DMS 273 treated with DMSO at 0.1 percent for 48 hours (cell line): ENCODE results near the gene LRCH4.

Experiments
- DNase-seq: peaks from one replicate; lab custom pipeline; 2025; lab: John Stamatoyannopoulos, UW

The LRCH4 gene, protein sequence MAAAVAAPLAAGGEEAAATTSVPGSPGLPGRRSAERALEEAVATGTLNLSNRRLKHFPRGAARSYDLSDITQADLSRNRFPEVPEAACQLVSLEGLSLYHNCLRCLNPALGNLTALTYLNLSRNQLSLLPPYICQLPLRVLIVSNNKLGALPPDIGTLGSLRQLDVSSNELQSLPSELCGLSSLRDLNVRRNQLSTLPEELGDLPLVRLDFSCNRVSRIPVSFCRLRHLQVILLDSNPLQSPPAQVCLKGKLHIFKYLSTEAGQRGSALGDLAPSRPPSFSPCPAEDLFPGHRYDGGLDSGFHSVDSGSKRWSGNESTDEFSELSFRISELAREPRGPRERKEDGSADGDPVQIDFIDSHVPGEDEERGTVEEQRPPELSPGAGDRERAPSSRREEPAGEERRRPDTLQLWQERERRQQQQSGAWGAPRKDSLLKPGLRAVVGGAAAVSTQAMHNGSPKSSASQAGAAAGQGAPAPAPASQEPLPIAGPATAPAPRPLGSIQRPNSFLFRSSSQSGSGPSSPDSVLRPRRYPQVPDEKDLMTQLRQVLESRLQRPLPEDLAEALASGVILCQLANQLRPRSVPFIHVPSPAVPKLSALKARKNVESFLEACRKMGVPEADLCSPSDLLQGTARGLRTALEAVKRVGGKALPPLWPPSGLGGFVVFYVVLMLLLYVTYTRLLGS

DNA sequence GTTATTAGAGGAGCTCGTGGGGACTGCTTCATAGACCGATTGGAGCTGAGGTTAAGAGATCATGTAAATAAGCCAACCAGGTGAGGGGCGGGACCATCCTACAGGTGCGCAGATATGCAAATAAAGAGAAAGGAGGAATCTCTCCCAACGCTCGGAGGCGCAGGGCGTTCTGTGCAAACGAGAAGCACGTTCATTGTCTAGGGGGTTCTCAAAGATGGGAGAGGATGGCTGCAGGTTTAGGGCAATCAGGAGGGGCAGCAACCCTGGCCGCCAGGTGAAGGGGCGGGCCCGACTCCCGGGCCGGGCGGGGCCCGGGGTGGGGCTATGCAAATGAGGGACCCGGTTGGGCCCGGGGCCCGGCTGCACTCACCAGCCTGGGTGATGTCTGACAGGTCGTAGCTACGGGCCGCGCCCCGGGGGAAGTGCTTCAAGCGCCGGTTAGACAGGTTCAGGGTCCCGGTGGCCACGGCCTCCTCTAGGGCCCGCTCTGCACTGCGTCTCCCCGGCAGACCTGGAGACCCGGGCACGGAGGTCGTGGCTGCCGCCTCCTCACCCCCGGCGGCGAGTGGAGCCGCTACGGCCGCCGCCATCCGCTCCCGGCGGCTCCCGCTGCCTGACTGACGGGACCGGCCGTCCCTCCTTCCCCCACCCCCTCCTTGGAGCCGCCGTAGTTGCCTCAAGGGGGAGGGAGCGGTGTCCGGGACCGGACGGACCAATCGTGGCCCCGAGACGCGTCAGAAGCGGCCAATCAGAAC lies at the start of gene LRCH4:
Gene LRCH4, minus strand, starts transcription at position 619 of the 755 bp plus-strand sequence. Its CDS starts 29 bp downstream, at position 590.
- no peak for DNase-seq

DNA sequence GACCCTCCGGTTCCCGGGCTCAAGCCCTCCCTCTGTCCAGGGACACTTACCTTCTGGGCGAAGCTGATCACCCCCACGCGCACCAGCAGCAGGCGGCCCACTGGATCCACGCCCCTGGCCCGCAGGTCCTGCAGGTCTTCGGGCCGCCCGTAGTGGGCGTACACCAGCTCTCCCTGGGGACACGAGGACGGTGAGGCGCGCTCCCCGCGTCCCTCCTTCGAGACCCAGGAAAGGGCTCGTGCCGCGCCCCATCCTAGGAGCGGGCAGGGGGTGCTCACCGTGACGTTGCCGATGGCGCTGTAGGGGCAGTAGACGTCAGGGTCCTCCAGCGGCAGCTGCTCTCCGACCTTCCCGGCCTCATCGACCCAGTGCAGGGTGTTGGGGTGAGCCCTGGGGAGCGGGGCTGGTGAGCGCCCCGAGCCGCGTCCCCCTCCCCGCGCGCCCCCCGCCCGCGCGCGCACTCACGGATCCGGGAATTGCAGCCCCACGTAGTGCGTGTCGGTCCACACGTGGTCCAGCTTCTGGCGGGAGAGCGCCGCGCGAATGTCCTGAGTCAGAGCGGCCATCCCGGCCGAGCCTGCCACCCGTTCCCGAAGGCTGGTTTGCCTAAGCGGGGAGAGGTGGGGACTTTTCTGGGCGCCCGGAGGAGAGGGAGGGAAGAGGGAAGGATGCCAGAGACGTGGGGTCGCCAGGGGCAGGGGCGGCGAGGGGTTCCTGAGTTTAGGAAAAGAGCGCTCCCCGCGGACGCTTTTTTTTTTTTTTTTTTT lies 47.2 kb upstream of the LRCH4 start:
- no peak for DNase-seq

DNA sequence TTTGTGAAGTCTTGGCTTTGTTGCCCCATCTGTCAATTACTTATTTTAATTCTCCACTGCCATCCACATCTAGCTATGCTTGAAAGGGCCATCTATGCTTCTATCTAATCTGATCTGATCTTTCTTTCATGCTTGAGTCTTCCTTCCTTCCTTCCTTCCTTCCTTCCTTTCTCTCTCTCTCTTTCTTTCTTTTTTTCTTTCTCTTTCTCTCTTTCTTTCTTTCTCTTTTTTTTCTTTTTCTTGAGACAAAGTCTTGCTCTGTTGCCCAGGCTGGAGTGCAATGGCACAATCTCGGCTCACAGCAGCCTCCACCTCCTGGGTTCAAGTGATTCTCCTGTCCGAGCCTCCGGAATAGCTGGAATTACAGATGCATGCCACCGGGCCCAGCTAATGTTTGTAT lies 44.1 kb upstream of the LRCH4 start:
- DNase-seq, result no peak

DNA sequence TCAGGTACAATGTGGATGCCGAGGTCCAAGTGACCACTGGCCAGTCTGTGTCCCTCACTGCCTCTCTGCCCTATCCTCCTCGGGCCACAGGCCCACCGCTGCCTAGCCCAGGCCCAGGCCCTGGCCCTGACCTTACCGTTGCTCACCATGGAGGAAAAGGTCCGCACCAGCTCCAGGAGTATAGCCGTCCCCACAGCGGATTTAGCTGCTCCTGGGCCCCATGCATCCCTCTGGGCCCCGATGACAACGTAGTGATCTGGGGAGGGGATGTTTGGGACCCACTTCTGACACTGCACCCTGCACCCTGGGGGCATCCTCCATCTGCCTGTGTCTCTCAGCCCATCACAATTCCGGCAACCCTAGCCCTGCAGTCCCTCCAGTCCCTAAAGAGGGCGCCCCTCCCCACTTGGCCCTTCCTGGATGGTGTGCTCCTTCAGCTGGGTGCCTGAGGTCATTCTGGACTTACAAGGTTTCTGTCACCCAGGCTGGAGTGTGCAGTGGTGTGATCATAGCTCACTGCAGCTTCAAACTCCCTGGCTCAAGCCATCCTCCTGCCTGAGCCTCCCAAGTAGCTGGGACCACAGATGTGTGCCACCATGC lies 43.3 kb upstream of the LRCH4 start:
- peak; percentile 12 for DNase-seq

DNA sequence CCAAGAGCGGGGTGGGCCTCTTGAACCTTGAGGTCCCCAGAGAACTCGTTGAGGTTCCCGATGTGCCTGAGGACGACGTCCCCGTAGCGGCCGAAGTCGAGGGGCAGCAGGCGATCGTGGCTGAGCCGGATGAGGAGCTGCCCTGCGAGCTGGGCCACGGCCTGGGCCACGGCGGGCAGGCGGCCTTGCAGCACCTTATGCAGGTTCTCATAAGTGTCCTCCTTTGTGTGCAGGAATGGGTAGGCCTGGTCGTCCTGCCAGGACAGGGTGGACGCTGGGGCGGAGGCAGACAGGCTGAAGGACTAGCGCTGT lies 41.3 kb upstream of the LRCH4 start:
- DNase-seq, result no peak

DNA sequence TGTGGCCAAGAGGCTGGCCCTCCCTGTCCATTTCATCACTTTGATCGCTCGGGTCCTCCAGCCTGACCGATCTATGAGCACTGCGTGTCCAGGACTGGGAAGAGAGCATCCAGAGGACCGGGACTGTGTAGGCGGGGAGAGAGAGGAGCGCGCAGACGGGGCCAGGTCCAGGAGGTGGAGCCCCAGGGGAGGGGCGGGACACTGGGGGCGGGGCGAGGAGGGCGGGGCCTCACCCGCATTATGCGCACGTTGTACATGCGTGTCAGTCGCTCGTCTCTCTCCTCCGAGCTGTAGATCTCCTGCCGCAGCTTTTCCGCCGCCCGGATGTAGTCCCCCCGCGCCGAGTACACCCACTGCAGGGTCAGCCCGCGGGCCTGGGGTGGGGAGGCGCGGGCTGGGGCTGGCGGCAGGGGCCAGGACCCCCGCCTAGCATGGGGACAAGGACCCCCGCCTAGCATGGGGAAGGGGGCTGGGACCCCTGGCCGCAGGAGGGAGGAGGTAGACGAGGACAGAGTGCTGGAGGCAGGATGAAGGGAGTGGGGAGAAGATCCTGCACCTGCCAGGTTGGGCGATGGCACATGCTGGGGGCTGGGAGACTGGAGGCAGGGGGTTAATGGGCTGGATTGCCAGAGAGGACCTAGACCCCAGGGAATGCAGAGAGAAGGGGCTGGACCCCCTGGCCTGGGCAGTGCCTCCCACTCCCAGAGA lies 40.8 kb upstream of the LRCH4 start:
- DNase-seq, result no peak

DNA sequence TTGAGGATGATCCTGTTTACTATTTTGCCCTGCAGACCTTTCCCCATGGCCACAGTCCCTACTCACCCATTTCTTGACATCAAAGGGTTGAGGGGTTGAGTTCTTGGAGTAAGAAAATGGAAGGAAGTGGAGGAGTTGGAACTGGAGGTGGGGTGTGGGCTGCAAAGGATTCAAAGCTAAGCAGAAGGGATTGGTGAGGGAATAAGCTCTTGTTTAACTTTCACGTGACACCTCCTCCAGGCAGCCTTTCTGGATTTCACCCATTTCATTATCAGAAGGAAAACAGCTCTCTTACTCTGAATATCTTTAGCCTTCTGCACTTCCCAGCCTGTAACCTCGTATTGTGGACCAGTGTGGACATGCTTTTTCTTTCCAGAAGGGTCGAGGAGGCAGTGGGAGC lies 40.1 kb upstream of the LRCH4 start:
- DNase-seq, result no peak

DNA sequence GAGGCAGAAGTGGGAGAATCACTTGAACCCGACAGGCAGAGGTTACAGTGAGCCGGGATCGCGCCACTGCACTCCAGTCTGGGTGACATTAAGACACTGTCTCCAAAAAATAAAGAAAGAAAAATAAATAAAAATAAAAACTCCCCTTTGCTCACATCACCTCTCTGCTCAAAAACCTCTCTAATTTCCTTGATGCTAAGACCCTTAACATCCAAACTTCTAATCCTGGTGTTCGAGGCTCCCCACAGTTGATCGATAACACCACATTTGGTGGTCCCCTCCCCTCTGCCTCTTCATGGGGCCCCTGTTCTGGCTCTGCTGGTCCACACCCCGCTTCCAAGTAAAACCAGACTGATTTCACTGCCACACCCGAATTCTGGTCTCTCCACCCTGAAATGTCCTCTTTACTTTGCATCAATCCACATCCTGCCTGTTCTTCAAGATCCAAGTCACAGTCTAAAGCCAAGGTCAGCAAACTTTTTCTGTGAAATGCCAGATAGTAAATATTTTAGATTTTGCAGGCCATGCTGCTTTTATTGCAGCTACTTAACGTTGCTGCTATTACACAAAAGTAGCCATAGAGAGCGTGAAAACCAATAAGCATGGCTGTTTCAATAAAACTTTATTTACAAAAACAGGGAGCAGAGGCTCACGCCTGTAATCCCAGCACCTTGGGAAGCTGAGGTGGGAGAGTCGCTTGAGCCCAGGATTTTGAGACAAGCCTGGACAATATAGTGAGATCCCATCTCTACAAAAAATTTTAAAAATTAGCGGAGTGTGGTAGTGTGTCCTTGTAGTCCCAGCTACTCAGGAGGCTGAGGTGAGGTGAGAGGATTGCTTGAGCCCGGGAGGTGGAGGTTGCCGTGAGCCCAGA lies 38.3 kb upstream of the LRCH4 start:
- DNase-seq, result no peak

DNA sequence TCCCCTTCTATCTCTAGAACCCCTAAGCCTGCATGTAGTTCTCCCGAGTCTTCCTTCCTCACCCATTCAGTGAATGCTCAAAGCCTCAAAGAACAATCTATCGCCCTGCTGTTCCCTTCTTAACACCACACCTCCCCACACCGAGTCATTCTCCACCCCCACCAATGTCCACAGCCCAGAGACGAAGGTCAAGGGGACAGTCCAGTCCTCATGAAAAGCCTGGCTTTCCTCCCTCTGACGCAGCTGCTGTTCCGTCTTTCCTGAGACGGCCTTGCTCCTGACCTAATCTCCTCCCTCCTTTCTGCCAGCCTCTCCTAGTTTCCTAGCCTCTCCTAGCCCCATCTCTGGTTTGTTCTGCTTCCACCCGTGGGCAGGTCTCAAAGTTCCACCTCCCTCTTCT lies 35.6 kb upstream of the LRCH4 start:
- no peak for DNase-seq

DNA sequence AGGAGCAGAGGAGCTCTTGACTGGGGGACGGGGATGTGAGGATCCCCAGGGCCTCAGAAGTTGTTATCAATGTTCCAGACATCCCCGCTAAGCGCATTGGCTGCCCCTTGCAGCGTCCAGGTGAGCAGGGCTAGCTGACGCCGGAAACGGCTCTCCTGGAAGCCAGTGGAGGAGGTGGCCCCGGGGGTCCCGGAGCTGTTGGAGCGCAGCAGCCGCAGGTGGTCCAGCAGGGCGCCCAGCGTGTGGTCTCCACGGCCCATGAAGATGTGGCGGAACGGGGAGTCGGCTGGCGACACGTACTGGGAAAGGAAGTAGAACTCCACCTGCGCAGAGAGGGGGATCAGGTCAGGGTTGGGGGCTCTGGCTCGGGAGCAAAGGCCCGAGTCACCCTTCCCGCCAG lies 34.9 kb upstream of the LRCH4 start:
- DNase-seq, result no peak

DNA sequence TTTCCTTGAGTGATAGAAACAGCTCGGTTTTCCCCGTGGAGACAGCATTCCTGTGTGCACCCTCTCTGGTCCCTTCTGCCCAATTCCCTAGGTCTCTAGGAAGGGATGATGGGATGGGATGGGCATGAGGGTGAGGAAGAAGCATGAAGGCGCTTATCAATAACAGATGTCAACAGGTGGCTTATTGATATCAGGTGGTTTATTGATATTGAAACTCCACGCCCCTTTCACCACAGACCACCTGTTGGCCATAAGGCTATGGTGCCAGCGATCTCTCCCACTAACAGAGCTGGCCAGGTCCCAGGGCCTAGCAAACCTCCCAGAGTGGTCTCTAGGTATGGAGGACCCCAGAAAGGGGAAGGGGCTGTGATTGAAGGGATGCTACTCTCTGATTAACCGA lies 34.3 kb upstream of the LRCH4 start:
- DNase-seq, result no peak

DNA sequence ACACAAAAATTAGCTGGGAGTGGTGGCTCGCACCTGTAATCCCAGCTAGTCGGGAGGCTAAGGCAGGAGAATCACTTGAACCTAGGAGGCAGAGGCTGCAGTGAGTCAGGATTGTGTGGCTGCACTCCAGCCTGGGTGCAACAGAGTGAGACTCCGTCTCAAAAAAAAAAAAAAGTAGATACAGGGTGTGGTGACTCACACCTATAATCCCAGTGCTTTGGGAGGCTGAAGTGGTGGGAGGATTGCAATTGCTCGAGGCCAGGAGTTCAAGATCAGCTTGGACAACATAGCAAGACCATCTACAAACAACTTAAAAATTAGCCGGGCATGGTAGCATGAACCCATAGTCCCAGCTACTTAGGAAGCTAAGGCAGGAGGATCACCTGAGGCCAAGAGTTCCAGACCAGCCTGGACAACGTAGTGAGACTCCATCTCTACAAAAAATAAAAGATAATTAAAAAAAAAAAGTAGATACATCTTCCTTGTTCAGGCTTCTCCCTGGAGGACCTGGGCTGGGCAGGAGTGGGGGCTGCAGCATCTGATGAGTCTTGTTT lies 28.5 kb upstream of the LRCH4 start:
- DNase-seq, result no peak

DNA sequence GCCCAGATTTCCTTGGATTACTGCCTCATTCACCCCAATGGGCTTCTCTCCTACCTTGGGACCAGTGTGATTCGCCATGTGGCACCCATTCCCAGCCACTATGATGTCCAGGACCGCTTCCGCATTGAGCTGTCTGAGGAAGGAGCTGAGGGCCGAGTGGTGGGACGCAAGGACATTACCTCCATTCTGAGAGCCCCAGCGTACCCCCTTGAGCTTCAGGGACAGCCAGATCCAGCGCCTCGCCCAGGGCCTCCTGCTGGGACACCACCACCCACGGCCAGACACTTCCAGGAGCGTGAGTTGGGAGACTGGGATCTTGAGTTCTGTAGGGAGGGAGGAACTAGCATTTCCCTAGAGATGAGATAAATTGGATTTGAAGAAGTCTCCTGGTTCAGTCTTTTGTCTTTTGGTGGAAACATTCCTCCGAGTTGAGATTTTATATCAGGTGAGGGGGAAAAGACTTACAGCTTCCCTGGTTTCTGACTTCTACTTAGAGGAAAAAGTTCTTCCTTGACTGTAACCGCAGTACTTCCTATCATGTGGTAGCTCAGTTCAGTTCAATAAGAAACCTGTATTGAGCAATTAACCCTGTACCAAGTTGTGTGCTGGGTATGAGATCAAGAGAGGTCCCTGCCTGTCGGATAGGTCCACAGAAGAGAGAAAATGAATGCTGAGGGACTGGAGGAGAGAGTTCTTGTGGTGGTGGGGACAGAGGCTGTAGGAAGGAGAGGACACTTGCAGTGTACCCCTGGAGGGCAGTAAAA lies 27.7 kb upstream of the LRCH4 start:
- no peak for DNase-seq

DNA sequence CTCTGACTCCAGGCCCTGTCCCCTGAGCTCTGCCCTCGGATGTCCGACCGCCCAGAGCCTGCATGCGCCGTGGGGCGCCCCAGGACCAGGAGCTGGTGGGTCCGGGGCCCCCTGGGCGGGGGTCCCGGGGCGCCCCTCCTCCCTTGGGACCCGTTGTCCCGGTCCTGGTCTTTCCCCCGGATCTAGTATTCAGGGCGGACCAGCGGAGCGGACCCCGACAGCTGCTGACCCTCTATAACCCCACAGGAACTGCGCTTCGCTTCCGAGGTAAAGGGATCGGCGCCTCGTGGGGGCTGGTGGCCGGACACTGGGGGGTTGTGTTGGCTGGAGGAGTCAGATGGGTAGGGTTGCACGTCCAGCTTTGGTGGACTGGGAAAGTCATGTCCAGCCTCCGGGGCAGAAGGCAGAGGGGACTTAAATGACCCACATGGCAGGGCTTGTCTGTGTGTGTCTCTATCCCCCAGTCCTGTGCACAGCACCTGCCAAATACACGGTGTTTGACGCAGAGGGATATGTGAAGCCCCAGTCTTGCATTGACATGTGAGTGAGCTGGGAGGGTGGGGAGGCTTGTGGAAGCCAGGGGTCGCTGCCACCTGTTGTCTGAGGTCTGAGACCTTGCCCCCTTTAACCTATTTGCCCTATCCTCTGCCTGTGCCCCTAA lies 26.9 kb upstream of the LRCH4 start:
- no peak for DNase-seq

DNA sequence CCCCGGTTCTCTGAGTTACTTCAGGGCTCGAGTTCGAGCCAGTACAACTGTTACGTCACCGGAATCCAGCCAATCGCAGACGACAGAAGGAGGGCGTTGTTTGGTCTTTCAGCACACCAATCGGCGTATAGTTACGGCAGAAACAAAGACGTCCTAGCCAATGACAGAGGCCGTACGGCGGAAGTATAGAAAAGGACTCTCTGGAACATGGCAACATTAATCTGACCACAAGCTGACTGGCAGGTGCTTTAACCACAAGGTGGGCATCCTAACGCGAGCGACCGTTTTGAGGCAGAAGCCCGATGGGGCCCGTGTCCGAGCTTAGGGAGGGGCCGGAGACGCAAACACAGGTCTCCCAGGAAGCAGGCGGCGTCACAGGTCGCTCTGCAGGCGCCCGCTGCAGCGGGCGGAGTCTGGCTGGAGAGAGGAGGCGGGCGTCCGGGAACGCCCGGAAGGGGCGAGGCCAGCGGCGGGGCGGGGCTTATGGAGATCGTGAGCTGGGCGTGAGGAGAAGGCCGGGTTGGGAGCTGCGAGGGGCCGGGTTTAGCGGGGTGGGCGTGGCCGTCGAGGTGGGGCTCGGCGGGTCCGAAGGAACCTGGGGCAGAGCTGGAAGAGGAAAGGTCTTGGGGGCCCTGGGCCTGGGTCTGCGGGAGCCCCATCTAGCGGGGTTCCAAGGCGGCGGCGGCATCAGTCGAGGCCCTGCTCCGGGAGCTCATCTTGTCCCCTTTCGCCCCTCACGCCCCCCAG lies 26.2 kb upstream of the LRCH4 start, which contains the start of gene MOSPD3:
Gene MOSPD3, plus strand, starts transcription at position 558 of the 747 bp plus-strand sequence. CDS start 252 bp downstream, outside the sequence.
- DNase-seq, result peak; percentile 99

DNA sequence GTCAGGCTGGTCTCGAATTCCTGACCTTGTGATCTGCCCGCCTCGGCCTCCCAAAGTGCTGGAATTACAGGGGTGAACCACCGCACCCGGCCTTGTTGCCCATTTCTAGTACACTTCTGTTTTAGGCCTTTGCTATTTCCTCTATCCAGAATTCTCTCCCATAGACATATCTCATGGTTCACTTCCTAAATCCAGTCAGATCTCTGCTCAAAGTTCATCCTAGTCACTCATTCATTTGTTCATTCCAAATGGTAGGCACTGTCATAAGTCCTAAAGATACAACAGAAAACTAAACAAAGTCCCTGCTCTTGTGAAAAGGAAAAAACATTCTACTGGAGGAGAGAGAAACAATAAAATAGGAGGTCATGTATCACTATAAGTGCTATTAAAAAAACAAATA lies 24.0 kb upstream of the LRCH4 start:
- no peak for DNase-seq

DNA sequence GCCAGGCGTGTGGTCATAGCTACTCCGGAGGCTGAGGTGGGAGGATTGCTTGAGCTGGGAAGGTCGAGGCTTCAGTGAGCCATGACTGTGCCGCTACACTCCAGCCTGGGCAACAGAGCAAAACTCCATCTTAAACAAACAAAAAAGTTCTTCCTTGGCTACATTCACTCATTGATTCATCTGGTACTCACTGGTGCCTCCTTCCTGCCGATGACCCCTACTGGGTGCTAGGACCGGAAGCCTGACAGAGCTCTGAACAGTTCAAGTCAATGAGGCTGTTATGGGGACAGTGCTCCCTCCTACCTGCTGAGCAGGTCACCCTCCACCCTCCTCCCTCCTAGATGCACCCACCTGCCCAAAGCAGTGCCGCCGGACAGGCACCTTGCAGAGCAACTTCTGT lies 21.2 kb upstream of the LRCH4 start:
- DNase-seq, result no peak

DNA sequence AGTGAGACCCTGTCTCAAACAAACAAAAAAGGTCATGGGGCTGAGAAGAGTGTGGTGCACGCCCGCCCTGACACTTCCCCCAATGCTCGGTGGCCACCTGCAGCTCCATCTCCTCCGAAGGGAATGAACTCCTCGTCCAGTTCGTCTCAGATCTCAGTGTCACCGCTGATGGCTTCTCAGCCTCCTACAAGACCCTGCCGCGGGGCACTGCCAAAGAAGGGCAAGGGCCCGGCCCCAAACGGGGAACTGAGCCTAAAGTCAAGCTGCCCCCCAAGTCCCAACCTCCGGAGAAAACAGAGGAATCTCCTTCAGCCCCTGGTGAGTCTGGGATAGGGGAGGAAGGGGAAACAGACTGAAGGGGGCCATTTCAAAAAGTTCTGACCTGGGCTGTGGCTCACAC lies 20.4 kb upstream of the LRCH4 start:
- DNase-seq, result no peak
